Amniotic stem cell (primary cell): ENCODE measurements around the gene MINPP1.
"Not testable (repeated sequence)": the region's sequence is repeated elsewhere in the genome, so short reads cannot be mapped to it uniquely, and the experiment has no call there.

Experiments
- DNase-seq: peaks from one replicate; lab custom pipeline; 2025; lab: John Stamatoyannopoulos, UW

The MINPP1 gene

GRCh38 chr10:87504640-87505365 is at the start of gene MINPP1:
Gene MINPP1, plus strand, starts transcription at chr10:87504893. Its CDS starts 23 bp downstream, at chr10:87504916.
- DNase-seq = peak; percentile 73

- DNase-seq = not testable (repeated sequence)
These were observed 48.0 kb upstream of the MINPP1 start for GRCh38 chr10:87456586-87457220.

- DNase-seq = not testable (repeated sequence)
These were observed 42.9 kb upstream of the MINPP1 start for GRCh38 chr10:87461751-87462150.

GRCh38 chr10:87466849-87467248 is 37.8 kb upstream of the MINPP1 start:
- not testable (repeated sequence) for DNase-seq

GRCh38 chr10:87488733-87489132 is 16.0 kb upstream of the MINPP1 start:
- not testable (repeated sequence) for DNase-seq

GRCh38 chr10:87490285-87490684 is 14.4 kb upstream of the MINPP1 start:
- not testable (repeated sequence) for DNase-seq

GRCh38 chr10:87492450-87492849 is 12.2 kb upstream of the MINPP1 start:
- DNase-seq = not testable (repeated sequence)

- DNase-seq = not testable (repeated sequence)
These were observed 9.2 kb upstream of the MINPP1 start for GRCh38 chr10:87495446-87495845.

- not testable (repeated sequence) for DNase-seq
These were observed 7.3 kb upstream of the MINPP1 start for GRCh38 chr10:87497386-87497785.

GRCh38 chr10:87498106-87498789 is 6.4 kb upstream of the MINPP1 start:
- not testable (repeated sequence) for DNase-seq

GRCh38 chr10:87500646-87501048 is 4.0 kb upstream of the MINPP1 start:
- DNase-seq = no peak

GRCh38 chr10:87503401-87503800 is 1.3 kb upstream of the MINPP1 start:
- DNase-seq = no peak

- DNase-seq = no peak
These were observed 807 bp upstream of the MINPP1 start for GRCh38 chr10:87503886-87504285.

- no peak for DNase-seq
These were observed 420 bp upstream of the MINPP1 start for GRCh38 chr10:87504307-87504639.

- peak; percentile 15 for DNase-seq
These were observed 846 bp downstream of the MINPP1 start for GRCh38 chr10:87505366-87506111.

GRCh38 chr10:87506956-87507355 is 2.3 kb downstream of the MINPP1 start:
- no peak for DNase-seq

GRCh38 chr10:87507879-87508483 is 3.3 kb downstream of the MINPP1 start:
- no peak for DNase-seq

- no peak for DNase-seq
These were observed 4.1 kb downstream of the MINPP1 start for GRCh38 chr10:87508837-87509236.

- DNase-seq = no peak
These were observed 5.3 kb downstream of the MINPP1 start for GRCh38 chr10:87510025-87510424.

- no peak for DNase-seq
These were observed 6.8 kb downstream of the MINPP1 start for GRCh38 chr10:87511526-87511925.

- no peak for DNase-seq
These were observed 14.2 kb downstream of the MINPP1 start for GRCh38 chr10:87518937-87519336.

- no peak for DNase-seq
These were observed 14.9 kb downstream of the MINPP1 start for GRCh38 chr10:87519582-87519981.
